Right lobe of liver (tissue), 6 donors: ENCODE results near the gene SEZ6L. TPM values are rescaled to one million over a fixed set of nuclear protein-coding genes. Genes with fewer than 3 reads are reported as not detected.

ENCODE experiments used
- ATAC-seq, 4 donors: fragments of 200-7000 bp; cut with Tn5 transposase; one replicate each; pipeline ENCODE4 v1.9.1; 2020; ENCODE audit warnings: mild to moderate bottlenecking in 4 of 4, moderate library complexity in 4 of 4
- DNase-seq, 3 donors: peaks; one replicate each; pipeline ENCODE4 v3.0.0-alpha.2; 2020
- H3K27ac ChIP-seq, 3 donors: fragments of 200-600 bp; one replicate each; pipeline ENCODE4 v1.8.0; 2022
- H3K27me3 ChIP-seq, 2 donors: fragments of 200-600 bp; one replicate each; pipeline ENCODE4 v1.8.0; 2022
- H3K36me3 ChIP-seq, 4 donors: fragments of 200-600 bp; sonication (generic) in 1 of 4; one replicate each; pipeline versions ENCODE4 v1.5.1 to v1.8.0; 2017 to 2022; ENCODE audit warnings: control low read depth in 1 of 4
- H3K4me1 ChIP-seq, 4 donors: fragments of 200-600 bp; sonication (generic) in 1 of 4; one replicate each; pipeline versions ENCODE4 v1.5.1 to v1.8.0; 2017 to 2022; ENCODE audit warnings: control low read depth in 1 of 4
- H3K4me3 ChIP-seq, 3 donors: fragments of 200-600 bp; one replicate each; pipeline ENCODE4 v1.8.0; 2022
- H3K9me3 ChIP-seq, 4 donors: fragments of 200-600 bp; sonication (generic) in 1 of 4; one replicate each; pipeline versions ENCODE4 v1.5.1 to v1.8.0; 2017 to 2022; ENCODE audit warnings: control low read depth in 1 of 4
- CTCF ChIP-seq, 4 donors: fragments of 200-600 bp in 3 of 4; fragments of 450-650 bp in 1 of 4; IDR thresholded peaks; one replicate each; pipeline versions ENCODE4 v1.5.1 to v1.8.0; 2016 to 2022; ENCODE audit warnings: antibody characterized with exemption in 4 of 4, mild to moderate bottlenecking in 2 of 4
- POLR2A ChIP-seq: fragments of 450-650 bp; IDR thresholded peaks from one replicate; pipeline ENCODE4 v1.6.1; 2017; ENCODE audit warnings: antibody characterized with exemption, mild to moderate bottlenecking
- WGBS: methylation state at CpG from one replicate; pipeline ENCODE4 v1.1.6; 2018; ENCODE audit warnings: low coverage, low lambda C conversion rate; ENCODE audit not compliant: insufficient coverage; ENCODE audit errors: missing lambda C conversion rate; 5-methylcytosine and 5-hydroxymethylcytosine counted together
- intact Hi-C, 2 donors: fragments of 100-400 bp; cut with DNase I; formaldehyde crosslinking; loops; one replicate each; pipeline versions ENCODE4 v1.11.2 to v1.14.1; 2022
- total RNA-seq, 6 experiments: library from RNA; depleted of rRNA in 2 of 6; stranded (reverse); fragments of >200 nt in 2 of 6; fragmentation: NEBNext Ultra II Directional in 3 of 6; extraction: Animal tissue kit (Norgen Biotek cat#: 25700) in 3 of 6; gene quantifications; one replicate each; pipeline versions ENCODE4 v1.1.0 to v1.2.4, GENCODE V29; 2016 to 2023
- donor health status: DM: no; HTN: yes; CAD: no.
- donor health status: DM: no; HTN: no; CAD: no.
- donor health status: DM: no; HTN: no; CAD: no.
- donor health status: DM: no; HTN: yes; CAD: no.
- donor health status: DM: no; HTN: yes; CAD: no.

SEZ6L gene
- total RNA-seq, 6 experiments from 2014 or later: 0.13 TPM; not detected in 5

GRCh38 chr22:26273011-26273675 lies 103.9 kb downstream of the SEZ6L start:
- no peaks in the 10 kb centered on the region for H3K9me3 ChIP-seq
- H3K36me3 ChIP-seq: no peaks in the 10 kb centered on the region
- no peak for ATAC-seq
- H3K27ac ChIP-seq: no peak overlapping the region
- intact Hi-C loops: no loop called here
- H3K4me1 ChIP-seq: no peaks in the 10 kb centered on the region
- WGBS: 45% methylated on average over 5 of the region's 12 CpGs
- no peak overlapping the region for H3K4me3 ChIP-seq
- DNase-seq: no peak
- TF ChIP-seq POLR2A: no peak
- no peak for TF ChIP-seq CTCF (IDR thresholded peaks at IDR 0.05)
- H3K27me3 ChIP-seq: no peaks in the 10 kb centered on the region

GRCh38 chr22:26276529-26277160 lies 107.4 kb downstream of the SEZ6L start:
- 53% methylated on average over 11 of the region's 11 CpGs for WGBS
- H3K4me3 ChIP-seq: no peak overlapping the region
- H3K27ac ChIP-seq: no peak overlapping the region
- H3K4me1 ChIP-seq: no peaks in the 10 kb centered on the region
- no peaks in the 10 kb centered on the region for H3K27me3 ChIP-seq
- DNase-seq (no peak), ATAC-seq (no peak)
- no peaks in the 10 kb centered on the region for H3K9me3 ChIP-seq
- no peaks in the 10 kb centered on the region for H3K36me3 ChIP-seq
- TF ChIP-seq CTCF (IDR thresholded peaks at IDR 0.05) (no peak), POLR2A (no peak)
- intact Hi-C loops: no loop called here

GRCh38 chr22:26281941-26282340 lies 112.7 kb downstream of the SEZ6L start:
- Histone ChIP-seq H3K4me3 (no peak overlapping the region), H3K4me1 (no peaks in the 10 kb centered on the region), H3K9me3 (no peaks in the 10 kb centered on the region), H3K27me3 (peaks cover 0 to 8% of the 10 kb centered on the region in 2 donors), H3K27ac (no peak overlapping the region), H3K36me3 (no peaks in the 10 kb centered on the region)
- WGBS: 42% methylated on average over 4 of the region's 4 CpGs
- DNase-seq (no peak), ATAC-seq (no peak)
- intact Hi-C loops: no loop called here
- TF ChIP-seq POLR2A (no peak), CTCF (IDR thresholded peaks at IDR 0.05) (no peak)

- intact Hi-C loops: no loop called here
- Histone ChIP-seq H3K27me3 (peaks cover 0 to 8% of the 10 kb centered on the region in 2 donors), H3K9me3 (no peaks in the 10 kb centered on the region), H3K27ac (no peak overlapping the region), H3K36me3 (no peaks in the 10 kb centered on the region), H3K4me1 (no peaks in the 10 kb centered on the region), H3K4me3 (no peak overlapping the region)
- 70% methylated on average over 2 of the region's 2 CpGs for WGBS
- ATAC-seq (no peak), DNase-seq (no peak)
- TF ChIP-seq POLR2A: no peak
Measured at GRCh38 chr22:26283330-26283729, 114.1 kb downstream of the SEZ6L start.

GRCh38 chr22:26285632-26286031 lies 116.4 kb downstream of the SEZ6L start:
- intact Hi-C loops: no loop called here
- H3K9me3 ChIP-seq: no peaks in the 10 kb centered on the region
- H3K4me3 ChIP-seq: no peak overlapping the region
- ATAC-seq: no peak
- H3K27me3 ChIP-seq: peaks cover 0 to 8% of the 10 kb centered on the region in 2 donors
- no peaks in the 10 kb centered on the region for H3K36me3 ChIP-seq
- TF ChIP-seq CTCF (IDR thresholded peaks at IDR 0.05): no peak
- TF ChIP-seq POLR2A: no peak
- no peaks in the 10 kb centered on the region for H3K4me1 ChIP-seq
- WGBS: 49% methylated on average over 5 of the region's 5 CpGs
- no peak for DNase-seq
- H3K27ac ChIP-seq: no peak overlapping the region
